Renal cortex interstitium (tissue), 11 donors: ENCODE data around the gene ALDH3B1. TPM values are rescaled to one million over a fixed set of nuclear protein-coding genes. Genes with fewer than 3 reads are reported as not detected.
"Not testable (repeated sequence)": the region's sequence is repeated elsewhere in the genome, so short reads cannot be mapped to it uniquely, and the experiment has no call there.

Experiments used
- DNase-seq, 11 donors: peaks; one replicate each; pipeline ENCODE4 v3.0.0-alpha.2; 2013; ENCODE audit warnings: low read depth in 9 of 11, low spot score in 4 of 11; ENCODE audit errors: extremely low read depth in 1 of 11
- polyA plus RNA-seq, 3 donors: library from polyadenylated mRNA; unstranded; fragments of 120-200 nt; gene quantifications; one replicate each; pipeline ENCODE4 v1.2.1, GENCODE V29; 2013; ENCODE audit not compliant: insufficient read length in 3 of 3

ALDH3B1 gene
- polyA plus RNA-seq, 3 donors, result 1.8 to 3.9 (median 2.2) TPM

DNA sequence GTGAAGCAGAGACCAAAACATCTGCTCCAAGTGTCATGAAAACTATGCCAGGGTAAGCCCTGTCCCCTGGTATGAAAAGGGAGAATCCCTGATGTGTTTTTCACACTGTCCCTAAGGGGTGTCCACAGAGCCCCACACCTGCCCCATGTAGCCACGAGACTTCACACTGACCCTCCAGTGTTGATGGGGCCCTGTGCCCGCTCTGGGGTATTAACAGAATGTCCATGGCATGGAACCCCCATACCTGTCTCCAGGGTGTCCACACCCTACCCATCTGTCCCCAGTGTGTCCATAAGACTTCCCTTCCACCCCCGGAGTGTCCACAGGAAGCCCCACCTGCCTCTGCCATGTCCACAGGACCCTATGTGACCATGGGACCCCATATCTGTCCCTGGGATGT, 15.0 kb upstream of the ALDH3B1 start:
- not testable (repeated sequence) for DNase-seq

DNA sequence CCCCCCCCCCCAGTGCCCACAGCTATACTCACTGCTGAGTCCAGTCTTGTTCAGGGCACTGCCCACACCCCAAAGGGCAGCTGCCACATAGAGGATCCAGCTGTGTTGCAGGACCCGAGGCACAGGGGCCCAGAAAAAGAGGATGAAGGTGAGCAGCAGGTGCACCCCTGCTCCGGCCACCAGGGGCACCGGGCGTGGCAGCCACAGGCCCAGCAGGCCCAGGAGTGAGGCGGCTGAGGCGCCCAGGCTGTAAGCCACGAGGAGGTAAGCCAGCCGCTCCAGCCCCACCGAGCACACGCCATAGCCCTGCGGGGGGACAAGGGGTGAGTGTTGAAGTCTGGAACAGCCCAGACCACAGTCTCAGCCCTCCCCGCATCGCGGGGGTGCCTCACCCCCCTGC, 14.5 kb upstream of the ALDH3B1 start:
- not testable (repeated sequence) for DNase-seq

DNA sequence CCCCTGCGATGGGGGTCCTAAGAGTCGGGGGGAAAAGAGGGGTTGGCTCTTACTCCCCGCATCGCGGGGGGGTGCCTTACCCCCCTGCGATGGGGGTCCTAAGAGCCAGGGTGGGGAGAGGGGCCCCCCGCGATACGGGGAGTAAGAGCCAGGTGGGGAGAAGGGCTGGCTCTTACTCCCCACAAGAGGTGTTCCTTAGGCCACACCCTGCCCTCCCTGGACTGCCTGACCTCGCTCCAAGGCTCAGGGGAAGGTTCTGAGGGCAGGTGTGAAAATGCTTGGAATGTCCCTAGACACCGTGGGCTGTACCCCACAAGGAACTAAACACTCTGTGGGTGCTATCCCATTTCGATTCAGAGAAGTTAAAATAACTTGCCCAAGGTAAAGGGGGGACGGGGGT, 14.1 kb upstream of the ALDH3B1 start:
- no peak for DNase-seq

DNA sequence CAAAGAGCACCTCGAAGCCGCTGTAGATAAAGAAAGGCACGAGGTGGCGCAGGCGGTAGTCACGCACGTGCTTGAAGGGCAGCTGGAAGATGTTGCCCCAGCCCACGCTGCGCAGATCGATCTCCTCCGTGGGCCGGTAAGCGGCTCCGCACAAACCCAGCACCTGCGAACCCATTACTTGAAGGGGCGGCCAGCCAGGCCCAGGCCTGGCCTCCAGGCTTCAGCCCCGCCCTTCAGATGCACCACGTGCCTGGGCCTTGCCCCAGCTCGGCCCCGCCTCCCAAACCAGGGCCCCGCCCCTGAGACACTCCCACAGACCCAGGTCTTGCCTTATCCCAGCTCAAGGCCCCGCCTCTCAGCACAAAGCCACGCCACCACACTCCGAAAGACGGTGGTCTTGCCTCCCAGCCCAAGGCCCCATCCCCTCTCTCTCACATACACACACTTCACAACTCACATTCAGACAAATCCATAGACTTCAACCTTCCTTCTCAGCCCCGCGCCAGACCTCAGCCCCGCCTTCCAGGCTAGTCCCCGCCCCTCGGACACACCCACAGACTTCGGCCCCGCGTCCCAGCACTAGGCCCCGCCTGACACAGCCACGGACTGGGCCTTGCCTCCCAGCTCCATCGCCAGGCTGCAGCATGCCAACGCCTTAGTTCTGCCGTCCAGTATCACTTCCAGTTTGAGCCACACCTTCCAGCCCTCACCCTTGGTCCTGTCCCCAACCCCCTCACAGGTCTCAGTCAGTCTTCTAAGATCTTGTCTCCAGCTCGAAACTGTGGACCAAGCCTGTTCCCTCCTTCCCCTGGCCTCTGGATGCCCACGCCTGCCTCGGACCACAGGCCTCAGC, 13.3 kb upstream of the ALDH3B1 start:
- DNase-seq, result no peak

DNA sequence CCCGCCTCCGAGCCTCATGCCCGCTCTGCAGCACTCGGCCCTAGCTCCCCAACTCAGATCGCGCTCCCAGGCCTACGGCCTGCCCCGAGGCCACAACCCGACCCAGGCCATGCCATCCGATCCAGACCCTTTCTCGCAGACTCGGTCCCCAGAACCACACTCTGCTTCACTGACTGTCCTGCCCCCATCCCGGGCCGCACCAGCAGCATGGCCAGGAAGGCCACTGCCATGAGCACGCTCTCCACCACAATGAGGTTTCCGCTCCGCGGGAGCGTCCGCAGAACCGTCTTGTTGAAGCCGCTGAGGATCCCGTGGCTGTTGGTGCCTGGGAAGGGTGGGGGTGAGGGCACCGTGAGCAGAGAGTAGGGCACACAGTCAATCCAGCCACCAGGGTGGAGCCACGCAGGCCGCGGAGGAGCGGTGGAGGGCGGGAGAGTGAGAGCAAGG, 12.6 kb upstream of the ALDH3B1 start:
- no peak for DNase-seq

DNA sequence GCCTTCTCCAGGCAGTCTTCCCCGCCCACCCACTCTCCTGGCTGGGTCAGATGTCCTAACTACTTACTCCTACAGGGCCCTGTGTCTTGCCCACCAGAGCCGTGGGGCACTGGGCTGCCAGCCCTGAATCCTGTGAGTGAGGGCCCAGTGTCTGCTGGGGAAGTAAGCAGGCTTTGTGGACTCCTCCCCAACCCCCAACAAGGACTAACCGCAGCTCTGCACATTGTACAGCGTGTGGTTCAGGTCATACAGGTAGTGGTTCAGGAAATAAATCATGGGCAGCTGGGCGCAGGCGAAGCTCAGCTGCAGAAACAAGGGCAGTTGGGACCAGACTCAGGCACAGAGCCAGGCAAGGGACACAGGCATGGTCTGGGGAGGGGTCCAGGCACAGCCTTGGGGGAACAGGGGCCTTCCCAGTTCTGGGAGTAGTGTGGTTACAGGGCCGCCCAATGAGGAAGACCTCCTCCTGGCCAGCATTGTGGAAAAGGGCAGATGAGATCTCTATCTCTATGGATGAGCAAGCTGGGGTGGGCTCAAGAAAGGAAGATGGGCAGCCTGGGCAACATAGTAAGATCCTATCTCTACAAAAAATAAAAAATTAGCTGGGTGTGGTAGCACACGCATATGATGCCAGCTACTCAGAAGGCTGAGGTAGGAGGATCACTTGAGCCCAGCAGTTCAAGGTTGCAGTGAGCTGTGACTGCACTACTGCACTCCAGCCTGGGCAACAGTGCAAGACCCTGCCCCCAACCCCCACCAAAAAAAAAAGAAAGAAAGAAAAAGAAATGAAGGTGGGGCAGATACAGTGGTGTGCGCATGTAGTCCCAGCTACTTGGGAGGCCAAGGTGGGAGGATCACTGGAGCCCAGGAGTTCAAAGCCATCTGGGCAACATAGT, 11.7 kb upstream of the ALDH3B1 start:
- DNase-seq, result no peak

DNA sequence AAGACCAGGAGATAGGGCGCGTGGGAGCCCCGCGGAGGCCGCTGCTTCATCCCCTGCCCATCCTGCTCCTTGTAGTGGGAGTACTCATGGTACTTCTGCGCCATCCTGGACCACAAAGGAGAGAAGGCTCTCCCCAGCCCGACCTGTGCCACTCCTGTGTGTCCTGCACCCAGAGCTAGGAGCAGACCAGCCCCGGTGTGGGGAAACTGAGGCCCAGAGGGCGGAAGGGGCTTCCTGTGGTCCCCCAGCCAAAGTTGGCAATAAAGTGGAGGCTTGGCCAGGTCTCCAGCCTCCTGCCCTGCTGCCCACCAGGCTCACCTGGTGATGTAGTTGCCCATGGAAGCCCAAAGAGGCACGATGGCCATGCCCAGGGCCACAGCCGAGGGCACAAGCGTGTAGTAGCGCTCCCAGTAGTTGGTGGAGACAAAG, 10.9 kb upstream of the ALDH3B1 start:
- DNase-seq, result no peak

DNA sequence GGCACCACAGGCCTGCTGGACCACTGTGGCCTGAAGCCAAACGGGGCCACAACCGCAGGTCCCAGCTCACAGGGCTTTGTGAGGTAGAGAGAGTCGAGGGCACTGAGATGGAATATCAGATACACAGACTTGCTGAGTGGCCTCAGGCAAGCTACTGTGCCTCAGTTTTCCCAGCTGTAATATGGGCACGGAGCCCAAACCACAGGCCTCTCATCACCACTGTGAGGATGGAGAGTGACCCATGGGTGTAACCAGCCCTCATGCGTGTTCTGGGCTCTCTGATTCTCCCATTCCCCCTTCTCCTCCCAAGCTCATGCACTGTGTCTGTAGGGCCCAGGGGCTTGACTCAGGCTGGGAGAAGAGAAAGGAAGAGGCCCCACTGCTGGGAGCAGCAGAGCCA, 10.4 kb upstream of the ALDH3B1 start:
- DNase-seq, result no peak

DNA sequence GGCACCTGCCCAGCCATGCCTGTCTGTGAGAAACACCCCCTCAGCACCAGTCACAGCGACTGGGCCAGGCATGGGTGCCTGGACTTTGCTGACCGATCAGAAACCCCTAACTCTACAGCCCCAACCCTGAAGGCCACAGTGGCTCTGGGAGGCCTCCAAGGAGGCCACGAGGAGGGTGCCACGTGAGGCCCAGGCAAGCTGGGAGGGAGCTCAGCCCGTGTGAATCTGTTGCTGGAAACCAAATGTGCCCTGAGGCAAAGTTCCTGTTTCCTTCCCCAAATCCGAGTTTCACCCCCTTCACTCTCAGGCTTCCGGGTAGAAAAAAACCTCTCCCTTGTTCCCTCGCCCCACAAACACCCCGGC, 7.6 kb upstream of the ALDH3B1 start:
- DNase-seq, result no peak

DNA sequence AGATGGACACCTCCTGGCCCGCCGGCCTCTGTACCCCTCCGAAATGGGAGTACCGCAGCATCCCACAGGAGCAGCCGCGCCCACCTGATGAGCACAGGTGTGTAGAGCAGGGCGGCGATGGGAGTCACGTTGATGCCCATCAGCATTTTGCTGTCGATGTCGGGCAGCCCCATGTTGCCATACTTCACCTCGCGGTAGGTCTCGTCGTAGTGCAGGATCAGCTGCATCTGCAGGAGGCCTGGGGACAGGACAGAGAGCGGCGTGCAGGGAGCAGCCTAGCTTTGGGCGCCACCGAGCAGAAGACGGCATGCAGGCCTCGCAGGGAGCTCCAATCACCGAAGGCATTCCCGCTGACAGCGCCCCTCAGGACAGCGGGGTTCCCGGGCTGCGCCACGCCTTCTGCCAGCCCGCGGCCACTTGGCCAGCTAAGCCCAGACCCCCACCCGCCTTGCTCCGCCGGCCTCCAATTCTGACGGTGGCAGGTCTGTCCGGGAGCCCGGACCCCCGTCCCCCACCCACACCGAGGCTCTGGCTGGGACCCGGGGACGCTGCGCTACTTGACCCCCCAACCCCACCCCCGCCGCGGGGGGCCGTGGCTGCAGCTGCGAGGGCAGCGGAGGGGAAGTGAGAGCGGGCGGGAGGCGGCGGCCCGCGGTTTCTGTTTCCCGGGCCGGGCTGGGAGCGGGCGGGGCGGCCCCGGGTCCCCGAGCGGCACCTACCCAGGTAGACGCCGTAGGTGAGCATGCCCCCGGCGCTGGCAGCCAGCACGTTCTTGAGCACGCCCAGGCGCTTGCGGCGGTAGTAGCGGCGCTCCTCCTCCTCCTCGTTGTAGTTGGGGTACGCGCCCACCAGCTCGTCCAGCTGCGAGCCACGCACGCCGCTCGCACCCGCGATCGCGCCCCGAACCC, 6.9 kb upstream of the ALDH3B1 start:
- no peak for DNase-seq

DNA sequence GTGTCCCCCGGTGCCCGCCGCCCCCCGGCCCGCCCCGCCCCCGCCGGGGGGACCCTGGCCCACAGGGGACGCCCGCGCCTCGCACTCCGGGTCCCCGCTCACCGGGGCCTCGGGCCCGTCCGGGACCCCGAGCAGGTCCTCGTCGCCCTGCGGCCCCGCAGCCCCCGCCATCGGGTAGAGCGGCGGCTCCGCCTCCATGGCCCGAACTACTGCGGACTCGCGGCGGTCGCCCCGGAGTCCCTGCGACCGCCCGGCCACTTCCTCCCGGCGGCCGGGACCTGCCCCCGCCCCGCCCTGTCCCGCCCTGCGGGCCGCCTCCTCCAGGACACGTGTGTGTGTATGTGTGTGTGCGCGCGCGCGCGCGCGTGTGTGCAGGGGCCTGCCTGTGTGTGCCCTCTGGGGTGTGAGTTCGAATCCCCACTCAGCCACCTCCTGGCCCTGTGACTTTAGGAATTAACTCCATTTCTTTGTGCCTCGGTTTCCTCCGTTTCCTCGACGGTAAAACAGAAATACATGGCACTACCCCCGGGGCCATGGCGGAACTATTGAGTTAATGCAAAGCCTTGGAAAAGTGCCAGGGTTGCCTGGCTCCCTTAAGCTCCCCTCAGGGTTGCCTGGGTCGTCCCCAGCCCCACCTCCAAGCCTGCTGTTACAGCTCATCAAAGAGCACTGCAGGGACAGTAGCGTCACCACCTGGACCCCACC, 6.1 kb upstream of the ALDH3B1 start, which contains the start of gene UNC93B1:
UNC93B1 (minus strand) TSS at position 252 of the 705 bp plus-strand sequence; CDS start at position 198, 54 bp downstream.
- peak in 7 of 11 donors; percentile 41 to 65 (median 59) for DNase-seq

DNA sequence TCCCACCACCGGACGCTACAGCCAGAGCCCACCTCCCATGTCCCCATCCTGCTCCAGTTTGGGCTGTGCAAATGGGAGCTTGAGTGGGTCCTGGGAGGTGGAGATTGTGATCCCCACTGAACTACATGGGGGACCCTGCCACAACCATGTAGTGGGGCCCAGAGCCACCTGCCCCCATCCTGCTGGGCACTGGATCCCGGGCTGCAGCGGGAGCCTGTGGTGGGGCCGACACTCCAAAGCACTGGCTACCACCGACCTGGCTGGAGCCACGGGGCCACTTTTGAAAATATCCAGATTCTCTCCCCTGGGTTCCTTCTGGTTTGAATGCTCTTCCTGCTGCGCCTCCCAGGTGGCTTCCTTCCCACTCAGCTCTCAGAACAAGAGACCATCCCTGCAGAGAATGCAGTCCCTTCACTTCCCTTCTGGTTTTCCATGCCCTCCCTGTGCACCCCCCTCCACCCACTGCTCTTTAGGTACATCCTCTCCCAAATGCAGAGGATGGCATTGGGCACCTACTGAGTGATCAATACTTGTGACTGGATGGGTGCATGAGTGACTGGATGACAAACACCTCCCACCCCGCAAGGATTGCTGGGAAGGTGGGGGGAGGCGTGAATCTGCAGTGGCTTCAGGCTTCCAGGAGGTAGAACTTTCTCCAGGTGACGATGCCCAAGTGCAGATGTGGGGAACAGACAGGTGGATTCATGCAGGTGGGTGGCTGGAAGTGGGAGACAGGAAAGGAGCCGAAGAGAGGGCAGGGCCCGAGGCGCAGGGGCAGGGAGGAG, 5.4 kb upstream of the ALDH3B1 start:
- DNase-seq, result no peak

DNA sequence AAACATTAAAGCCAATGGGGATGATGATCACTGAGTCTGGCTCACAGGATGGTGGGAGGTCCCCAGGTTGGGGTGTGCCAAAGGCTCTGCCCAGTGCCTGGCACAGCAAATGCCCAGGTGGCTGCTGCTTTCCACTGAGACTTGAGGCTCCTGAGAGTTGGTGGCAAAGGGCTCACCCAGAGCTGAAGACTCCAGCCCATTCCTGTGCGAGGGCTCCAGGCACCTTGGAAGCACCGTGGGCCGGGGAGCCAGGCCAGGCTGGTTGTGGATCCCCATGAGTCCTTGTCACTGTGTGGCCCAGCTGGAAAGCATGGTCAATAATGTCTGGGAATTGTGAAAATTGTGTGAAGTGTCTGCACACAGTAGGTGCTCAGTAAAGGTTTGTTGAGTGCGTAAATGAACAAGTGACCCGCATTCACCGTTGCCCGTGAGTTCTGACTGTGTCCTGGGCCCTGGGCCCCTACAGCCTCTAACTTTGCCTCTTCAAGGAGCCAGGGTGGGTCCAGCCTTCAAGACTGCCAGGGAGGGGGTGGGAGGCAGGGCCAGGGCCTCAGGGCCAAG, 3.4 kb upstream of the ALDH3B1 start:
- DNase-seq, result no peak

DNA sequence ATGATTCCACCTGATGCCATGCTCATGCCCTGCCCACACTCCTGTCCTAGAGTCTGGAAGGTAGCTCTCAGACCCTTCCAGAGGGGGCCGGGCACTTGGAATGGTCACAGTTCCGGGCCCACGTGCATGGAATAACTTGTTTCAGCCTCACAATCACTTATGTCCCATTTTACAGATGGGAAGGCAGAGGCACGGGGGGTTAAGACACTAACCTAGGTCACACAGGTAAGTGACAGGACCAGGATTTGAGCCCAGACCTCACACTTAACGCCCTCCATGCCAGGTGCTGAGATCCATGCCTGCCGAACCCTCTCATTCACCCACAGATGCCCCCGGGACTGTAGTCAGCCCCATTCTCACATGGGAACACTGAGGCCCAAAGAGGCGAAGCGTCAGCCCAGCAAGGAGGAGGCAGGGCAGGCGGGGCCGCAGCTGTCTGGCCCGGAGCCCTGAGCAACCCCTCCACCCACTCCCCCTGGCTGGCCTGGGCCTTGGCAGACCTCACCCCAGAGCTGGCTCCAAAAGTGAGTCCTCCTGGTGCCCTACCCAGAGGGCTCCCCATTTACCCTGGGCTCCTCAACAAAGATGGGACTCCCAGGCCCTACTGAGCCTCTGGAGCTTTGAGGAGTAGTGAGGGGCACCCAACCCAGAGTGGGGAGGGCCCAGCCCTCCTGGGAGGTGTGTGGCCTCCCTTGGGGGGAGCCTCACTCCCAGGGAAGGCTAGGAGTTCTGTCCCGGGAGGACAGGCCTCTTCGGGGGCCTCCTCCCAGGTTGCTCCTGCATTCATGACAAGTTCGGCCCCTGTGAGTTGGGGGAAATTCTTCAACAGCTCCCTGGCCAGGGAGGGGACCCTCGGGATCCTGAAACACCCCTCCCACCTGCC, 2.4 kb upstream of the ALDH3B1 start:
- no peak for DNase-seq

DNA sequence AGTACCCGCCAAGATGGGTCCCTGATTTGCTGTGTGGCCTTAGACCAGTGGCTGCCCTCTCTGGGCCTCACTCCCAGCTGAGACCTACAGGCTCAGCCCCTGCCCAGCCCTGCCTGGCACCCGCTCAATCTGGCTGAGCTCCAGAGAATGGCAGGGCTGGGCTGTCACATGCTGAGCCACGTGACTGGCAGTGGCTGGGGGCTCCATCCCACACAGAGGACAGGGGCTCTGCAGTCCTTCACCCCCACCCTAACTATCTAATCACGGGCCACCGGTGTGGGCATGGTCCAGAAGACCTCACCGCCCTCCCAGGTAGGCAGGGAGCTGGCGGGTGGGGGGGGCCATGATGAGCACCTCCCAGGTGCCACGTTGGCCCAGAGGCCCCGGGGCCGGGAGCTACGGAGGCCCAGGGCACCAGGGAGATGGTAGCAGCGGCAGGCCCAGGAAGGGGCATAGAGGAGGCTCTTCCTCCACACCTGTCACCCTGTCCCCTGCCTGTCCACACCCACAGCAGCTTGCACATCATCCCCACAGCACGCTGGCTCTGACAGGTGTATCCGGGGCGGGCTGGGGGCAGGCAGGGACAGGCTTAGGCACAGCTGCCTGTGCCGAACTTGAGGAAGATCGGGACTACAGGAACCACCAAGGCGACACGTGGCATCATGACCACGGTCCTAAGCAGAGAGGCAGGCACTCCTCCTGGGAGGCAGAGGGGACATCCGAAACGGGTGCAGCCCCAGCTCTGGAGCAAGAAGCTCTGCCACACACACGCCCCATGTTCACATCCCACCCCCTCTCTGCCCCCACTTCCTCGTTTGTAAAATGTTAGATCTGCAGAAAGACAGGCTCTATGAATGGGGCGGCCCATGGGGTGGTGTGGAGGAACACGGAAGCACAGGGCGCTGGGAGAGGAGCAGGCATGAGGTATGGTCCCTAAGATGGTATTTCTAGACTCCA, 1.5 kb upstream of the ALDH3B1 start:
- no peak for DNase-seq
